Sciatic nerve (tissue), 2 donors: ENCODE results near the gene NUPR1. TPM values are rescaled to one million over a fixed set of nuclear protein-coding genes. Genes with fewer than 3 reads are reported as not detected.
"Not testable (repeated sequence)": the region's sequence is repeated elsewhere in the genome, so short reads cannot be mapped to it uniquely, and the experiment has no call there.

ENCODE experiments used
- ATAC-seq: fragments of 200-7000 bp; cut with Tn5 transposase; one replicate; pipeline ENCODE4 v1.9.1; 2020; ENCODE audit warnings: mild to moderate bottlenecking, moderate library complexity
- DNase-seq: peaks from one replicate; pipeline ENCODE4 v3.0.0-alpha.2; 2020; ENCODE audit warnings: low spot score
- intact Hi-C: fragments of 100-400 bp; cut with DNase I; formaldehyde crosslinking; loops from one replicate; pipeline ENCODE4 v1.14.2; 2022
- total RNA-seq: library from RNA; stranded (reverse); fragmentation: NEBNext Ultra II Directional; extraction: Animal tissue kit (Norgen Biotek cat#: 25700); gene quantifications from one replicate; pipeline ENCODE4 v1.2.1, GENCODE V29; 2021
- donor health status: DM: no; HTN: no; CAD: no.
- donor health status: DM: no; HTN: no; CAD: no.

The NUPR1 gene, protein sequence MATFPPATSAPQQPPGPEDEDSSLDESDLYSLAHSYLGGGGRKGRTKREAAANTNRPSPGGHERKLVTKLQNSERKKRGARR
- total RNA-seq = 99.3 TPM

DNA sequence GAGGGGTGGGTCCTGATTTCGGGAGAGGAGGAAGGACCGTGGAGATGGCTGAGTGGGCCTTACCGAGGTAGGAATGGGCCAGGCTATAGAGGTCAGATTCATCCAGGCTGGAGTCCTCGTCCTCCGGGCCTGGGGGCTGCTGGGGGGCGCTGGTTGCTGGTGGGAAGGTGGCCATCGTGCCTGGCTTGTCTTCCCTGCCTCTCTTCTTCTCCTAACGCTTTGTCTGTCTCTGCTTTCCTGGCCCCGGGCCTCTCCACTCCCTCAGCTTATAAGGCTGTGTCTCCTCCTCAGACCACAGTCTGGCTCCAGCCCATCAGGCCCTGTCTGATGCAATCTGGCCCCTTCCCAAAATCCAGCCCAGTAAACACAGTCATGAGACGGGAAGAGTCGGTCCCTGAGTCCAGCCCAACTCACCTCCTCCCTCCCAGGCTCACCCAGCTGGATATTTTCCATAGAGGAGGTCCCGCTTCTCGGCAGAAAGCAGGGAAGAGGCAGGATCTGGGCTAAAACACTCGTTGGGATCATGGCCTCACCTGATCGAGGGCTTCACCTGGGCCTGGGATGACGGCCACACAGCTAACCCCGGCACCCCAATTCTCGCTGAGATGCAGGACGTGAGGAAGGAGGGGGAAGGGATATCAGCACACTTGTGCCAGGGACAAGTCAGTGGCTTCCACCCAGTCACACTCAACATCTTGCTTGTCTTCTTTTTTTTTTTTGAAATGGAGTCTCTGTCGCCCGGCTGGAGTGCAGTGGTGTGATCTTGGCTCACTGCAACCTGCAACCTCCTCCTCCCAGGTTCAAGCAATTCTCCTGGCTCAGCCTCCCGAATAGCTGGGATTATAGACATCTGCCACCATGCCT lies at the start of gene NUPR1:
TSS of gene NUPR1 (minus strand) at position 242 of the 864 bp plus-strand sequence. CDS start at position 175, 67 bp downstream.
- DNase-seq (peak; percentile 97), ATAC-seq (peak; percentile 98)
- intact Hi-C loops = no loop called here

DNA sequence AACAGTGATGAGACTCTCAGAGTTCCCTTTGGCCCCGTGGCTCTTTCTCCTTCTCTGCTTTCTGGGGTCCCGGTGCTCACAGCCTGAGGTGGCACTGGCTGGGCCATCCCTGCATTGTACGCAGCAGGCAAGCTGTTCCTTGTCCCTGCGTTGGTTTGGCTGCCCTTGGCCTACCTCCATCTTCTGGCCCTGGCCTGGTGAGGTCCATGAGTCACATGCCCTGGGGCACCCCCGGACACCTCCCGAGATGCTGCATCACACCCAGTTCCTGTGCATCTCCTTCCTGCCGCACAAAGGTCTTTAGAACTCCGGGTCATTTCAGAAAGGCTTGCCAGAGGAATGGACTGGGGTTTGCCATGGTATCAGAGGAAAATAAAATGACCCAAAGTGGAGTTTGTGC lies 48.6 kb upstream of the NUPR1 start:
- intact Hi-C loops = no loop called here
- DNase-seq (no peak), ATAC-seq (no peak)

DNA sequence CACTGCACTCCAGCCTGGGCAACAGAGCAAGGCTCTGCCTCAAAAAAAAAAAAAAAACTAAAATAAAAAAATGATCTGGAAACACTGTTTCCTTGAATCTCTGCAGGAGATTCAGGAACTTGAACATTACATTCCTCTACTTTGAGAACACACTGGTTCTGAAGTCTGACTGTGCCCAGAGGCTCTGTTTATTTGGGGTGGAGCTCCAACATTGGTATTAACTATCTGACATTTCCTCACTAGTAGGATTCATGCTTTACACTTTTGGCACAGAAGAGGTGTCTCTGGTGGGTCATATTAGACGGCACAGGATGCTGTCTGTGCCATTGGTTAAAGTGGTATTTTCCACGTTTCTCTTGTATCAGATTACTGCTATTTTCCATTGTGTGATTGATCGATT lies 47.7 kb upstream of the NUPR1 start:
- DNase-seq = no peak
- no peak for ATAC-seq
- intact Hi-C loops = no loop called here

DNA sequence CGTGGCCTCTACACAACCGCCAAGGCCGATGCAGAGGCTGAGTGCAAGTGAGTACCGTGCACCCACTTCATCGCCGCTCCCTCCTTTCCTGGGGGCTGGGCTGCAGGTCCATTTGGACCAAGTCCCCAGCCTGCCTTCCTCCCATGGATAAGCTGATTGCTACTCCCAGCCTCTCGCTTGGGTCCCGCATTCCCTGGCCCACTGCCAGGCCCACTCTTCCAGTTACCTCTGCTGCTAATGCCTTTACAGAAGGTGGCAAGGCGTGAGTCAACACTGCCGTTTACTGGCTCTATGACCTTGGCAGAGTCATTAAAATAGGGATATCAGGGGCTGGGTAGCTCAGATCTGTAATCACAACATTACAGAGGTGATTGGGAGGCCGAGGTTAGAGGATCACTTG lies 46.9 kb upstream of the NUPR1 start:
- intact Hi-C loops = no loop called here
- DNase-seq (no peak), ATAC-seq (no peak)

DNA sequence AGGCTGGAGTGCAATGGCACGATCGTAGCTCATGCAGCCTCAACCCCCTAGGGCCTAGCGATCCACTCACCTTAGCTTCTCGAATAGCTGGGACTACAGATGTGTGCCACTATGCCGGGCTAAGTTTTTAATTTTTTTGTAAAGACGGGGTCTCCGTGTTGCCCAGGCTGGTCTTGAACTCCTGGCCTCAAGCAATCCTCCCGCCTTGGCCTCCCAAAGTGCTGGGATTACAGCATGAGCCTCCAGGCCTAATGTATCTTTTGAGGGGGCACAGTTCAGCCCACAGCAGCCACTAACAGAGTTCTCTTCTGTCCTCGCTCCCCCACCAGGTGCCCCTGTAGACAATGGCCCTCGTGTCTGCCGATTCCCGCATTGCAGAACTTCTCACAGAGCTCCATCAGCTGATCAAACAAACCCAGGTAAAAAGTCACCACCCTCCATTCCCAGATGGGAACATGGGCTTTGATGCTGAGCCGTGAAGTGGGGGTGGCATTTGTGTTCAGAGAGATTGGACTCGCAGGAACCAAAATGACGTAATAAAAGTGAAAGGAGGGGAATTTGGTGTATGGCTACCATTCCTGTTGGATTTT lies 42.0 kb upstream of the NUPR1 start:
- no peak for ATAC-seq
- DNase-seq = no peak

DNA sequence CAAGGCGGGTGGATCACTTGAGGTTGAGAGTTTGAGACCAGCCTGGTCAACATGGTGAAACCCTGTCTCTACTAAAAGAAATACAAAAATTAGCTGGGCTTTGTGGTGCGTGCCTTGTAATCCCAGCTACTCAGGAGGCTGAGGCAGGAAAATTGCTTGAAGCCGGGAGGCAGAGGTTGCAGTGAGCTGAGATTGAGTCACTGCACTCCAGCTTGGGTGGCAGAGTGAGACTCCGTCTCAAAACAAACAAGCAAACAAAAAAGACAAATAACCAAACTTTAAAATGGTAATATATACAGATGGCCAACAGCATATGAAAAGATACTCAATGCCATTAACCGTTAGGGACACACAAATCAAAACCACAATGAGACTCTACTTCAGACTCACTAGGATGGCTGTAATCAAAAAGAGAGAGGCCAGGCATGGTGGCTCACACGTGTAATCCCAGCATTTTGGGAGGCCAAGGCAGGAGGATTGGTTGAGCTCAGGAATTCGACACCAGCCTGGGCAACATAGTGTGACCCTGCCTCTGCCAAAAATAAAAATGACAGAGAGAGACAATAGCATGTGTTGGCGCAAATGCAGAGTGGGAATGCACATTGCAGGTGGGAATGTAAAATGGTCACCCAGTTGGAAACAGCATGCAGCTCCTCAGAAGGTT lies 36.8 kb upstream of the NUPR1 start:
- DNase-seq = no peak
- intact Hi-C loops = no loop called here

More for the DNA sequence above, 42.0 kb upstream of the NUPR1 start:
- intact Hi-C loops = no loop called here

DNA sequence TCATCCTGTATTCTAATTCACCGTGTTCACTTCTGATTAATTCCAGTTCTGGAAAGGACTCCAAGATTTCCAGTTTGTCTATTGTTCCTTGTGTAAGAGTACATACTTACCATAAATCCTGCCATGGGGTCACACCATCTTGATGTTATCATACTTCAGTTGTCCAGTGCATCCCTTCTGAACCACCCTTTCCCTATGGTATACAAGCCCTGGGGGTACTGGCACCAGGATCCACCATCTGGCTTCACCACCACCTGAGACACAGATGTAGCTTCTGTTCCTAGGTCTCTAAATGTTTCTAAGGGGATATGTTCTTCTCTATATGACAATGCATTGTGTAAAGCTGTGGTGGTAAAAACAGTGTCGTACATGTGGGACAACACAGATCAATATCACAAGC lies 36.2 kb upstream of the NUPR1 start:
- ATAC-seq = no peak
- no peak for DNase-seq
- intact Hi-C loops = no loop called here

More for the DNA sequence above, 36.8 kb upstream of the NUPR1 start:
- no peak for ATAC-seq

DNA sequence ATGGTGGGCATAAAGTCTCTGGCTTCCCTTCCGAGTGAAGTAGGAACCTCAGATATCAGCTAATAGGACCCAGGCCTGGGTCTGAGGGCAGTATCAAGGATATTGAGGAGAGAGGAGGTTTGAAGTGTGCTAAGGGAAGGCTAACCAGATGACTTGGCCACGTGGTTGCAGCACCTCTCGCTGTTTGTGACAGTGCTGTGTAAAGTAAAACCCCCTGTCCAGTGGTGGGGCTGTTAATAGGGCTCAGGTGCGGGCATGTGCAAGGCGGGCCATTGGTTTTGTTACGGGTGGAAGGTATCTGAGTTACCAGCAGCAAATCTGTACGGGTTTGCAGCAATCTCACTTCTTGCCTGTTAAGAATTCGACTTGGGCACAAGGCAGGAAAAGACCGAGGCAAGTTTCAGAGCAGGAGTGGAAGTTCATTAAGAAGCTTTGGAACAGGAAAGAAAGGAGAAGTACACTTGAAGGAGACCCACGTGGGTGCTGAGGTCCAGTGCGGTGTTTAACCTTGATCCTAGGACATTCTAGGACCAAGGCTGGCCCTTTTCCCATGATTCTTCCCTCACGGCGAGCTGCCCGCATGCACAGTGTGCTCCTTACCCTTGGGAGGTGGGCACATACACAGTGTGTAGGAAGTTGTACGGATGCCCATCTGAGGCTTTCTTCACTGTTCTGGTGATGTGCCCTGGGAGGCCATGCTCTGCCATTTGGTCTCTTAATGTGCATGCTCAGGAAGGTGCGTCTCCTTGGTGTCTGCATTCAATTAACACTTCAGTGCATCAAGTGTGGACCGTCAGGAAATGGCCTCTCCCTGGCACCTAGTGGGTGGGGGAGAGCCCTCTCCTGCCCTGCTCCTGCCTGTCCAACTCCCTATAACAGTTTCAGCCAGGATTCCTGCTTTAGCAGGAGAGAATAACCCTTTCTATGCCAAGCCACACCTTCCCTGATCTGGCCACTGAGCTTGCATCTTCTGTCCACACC lies 35.3 kb upstream of the NUPR1 start:
- DNase-seq (no peak), ATAC-seq (peak; percentile 5)
- intact Hi-C loops = no loop called here

DNA sequence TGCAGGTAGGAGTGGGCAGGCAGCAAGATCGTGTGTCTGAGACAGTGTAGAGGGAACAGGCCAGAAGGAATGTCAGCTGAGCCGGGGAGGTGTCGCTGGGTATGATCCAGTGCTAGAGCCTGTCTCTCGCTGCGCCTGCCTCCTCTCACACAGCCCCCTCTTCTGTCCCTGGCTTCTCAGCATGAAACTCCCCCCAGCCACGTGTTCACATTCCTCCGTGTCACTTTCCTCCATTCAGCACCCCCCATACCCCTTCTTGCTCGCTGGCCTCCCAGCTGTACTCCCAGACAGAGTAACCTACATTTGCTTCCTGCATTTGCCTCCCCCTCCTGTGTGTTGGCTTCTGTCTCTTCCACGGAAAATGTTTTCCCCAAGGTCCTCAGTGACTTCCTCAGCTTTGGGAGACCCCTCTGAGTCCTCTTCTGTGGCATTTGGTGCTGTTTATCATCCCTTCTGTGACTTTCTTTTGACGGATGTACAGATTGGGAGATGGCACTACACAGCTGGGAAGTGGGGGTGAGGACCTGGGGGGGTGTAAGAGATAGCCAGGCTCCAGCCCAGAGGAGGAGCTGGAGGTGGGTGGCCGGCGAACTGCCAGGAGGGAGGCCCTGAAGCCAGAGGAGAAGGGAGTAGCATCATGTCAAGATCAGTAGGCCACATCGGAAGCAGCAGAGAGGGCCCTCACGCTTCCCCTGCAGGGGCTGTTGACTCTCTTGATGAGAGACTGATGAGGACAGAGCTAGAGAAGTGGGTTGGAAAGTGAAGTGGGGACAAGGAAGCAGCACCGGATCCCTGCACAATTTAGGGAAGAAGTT lies 34.1 kb upstream of the NUPR1 start:
- peak; percentile 87 for ATAC-seq
- DNase-seq = no peak
- intact Hi-C loops = no loop called here

DNA sequence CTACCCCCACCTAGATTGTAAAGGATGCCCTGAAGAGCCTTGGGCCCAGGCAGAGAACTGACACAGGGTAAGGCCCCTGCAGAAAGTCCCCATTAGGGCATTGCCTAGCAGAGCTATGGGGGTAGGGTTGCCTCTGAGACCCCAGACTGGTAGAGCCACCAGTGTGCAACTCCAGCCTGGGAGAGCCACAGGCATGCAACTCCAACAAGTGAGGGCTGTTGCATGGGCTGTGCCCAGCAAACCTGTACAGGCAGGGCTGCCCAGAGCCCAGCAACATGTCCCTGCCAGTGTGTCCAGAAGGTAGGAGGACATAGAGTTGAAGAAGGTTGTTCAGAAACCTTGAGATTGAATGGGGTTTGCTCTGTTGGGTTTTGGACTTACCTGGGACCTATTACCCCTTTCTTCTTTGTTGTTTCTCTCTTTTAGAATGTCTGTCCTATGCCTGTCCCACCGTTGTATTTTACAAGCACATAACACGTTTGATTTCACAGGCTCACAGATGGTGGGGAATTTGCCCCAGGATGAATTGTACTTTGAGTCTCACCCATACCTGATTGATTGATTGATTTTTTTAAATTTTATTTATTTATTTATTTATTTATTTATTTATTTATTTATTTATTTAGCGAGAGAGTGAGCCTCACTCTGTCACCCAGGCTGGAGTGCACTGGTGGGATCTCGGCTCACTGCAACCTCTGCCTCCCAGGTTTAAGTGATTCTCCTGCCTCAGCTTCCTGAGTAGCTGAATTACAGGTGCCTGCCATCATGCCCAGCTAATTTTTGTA lies 31.4 kb upstream of the NUPR1 start:
- ATAC-seq (no peak), DNase-seq (no peak)
- intact Hi-C loops = no loop called here

DNA sequence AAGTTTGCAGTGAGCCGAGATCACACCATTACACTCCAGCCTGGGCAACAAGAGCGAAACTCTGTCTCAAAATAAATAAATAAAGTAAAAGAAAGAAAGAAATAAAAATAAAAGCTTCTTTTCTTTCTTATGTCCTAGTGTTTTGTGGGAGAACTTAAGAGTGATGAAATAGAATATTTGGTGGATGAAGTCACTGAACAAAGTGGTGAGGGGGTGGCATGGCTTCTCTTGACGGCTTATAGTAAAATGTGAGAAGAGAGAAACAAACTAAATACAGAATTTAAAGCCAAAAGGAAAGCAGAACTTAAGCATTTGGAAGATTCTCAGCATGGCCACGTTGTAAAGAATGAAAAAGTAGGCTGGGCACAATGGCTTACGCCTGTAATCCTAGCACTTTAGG lies 30.2 kb upstream of the NUPR1 start:
- no peak for DNase-seq

DNA sequence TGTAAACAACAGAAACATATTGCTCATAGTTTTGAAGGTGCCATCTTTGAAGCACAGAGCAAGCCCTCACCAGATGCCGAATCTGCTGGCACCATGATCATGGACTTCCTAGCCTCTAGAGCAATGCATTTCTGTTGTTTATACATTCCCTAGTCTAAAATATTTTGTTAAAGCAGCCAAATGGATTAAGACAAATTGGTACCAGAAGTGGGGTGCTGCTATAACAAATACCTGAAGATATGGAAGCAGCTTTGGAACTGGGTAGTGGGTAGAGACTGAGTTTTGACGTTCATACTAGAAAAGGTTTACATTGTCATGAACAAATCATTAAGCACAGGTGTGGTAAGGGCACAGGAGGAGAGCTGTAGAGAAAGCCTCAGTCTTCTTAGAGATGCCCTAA lies 28.5 kb upstream of the NUPR1 start:
- DNase-seq = no peak
- no peak for ATAC-seq
- intact Hi-C loops = no loop called here

More for the DNA sequence above, 30.2 kb upstream of the NUPR1 start:
- intact Hi-C loops = no loop called here
- ATAC-seq = no peak

DNA sequence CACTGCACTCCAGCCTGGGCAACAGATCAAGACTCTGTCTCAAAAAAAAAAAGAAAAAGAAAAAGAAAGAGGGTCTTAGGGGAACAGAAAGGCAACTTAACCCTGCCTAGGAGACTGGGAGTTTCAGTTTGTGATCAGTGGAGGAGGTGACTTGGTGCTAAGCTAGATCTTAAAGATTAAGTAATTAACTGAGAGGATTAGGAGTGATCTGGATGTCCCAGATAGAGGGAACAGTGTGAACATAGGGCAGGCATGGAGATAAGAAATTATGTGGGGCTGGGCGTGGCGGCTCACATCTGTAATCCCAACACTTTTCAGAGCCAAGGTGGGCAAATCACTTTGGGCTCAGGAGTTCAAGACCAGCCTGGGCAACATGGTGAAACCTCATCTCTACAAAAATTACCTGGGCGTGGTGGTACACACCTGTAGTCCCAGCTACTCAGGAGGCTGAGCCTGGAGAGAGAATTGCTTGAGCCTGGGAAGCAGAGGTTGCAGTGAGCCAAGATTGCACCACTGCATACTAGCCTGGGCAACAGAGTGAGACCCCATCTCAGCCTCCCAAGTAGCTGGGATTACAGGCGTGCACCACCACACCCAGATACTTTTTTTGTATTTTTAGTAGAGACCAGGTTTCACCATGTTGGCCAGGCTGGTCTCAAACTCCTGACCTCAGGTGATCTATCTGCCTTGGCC lies 27.6 kb upstream of the NUPR1 start:
- intact Hi-C loops, ATAC-seq, DNase-seq: not testable (repeated sequence)

DNA sequence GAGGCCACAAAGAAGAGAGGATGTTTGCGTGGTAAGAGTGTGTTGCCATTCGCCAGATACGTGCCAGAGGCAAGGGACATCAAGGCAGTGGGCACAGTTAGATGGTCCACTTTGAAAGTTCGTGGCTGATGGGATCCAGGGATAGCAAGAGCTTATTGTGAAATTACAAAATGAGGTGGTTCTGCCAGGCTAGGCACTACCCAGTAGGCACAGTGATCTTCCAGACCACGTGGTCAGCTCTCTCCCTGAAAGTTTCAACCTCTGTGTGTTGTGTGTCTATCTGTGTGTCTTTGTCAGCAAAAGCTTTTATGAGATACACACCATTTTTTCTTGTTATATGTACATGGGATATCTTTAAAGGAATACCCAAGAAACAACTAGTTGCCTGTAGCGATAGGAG lies 24.4 kb upstream of the NUPR1 start:
- ATAC-seq (no peak), DNase-seq (no peak)
- intact Hi-C loops = no loop called here

DNA sequence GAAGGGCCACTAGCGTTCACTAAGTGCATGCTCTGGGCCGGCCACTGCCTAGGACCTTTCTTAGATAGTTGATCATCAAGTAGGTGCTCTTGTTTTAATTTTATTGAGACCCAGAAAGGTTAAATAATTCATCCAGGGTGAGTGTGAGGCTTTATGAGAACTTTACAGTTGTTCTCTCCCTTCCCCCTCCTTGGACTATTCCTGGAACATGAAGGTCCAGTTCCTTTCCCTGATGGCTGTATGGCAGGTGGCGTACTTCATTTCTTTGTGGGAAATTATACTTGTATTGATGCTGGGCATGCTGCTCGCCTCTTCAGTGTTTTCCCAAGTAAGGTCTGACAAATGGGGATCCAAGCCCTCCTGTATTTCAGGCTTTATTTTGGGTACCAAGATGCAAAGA lies 23.4 kb upstream of the NUPR1 start:
- DNase-seq (no peak), ATAC-seq (no peak)
- intact Hi-C loops = no loop called here

DNA sequence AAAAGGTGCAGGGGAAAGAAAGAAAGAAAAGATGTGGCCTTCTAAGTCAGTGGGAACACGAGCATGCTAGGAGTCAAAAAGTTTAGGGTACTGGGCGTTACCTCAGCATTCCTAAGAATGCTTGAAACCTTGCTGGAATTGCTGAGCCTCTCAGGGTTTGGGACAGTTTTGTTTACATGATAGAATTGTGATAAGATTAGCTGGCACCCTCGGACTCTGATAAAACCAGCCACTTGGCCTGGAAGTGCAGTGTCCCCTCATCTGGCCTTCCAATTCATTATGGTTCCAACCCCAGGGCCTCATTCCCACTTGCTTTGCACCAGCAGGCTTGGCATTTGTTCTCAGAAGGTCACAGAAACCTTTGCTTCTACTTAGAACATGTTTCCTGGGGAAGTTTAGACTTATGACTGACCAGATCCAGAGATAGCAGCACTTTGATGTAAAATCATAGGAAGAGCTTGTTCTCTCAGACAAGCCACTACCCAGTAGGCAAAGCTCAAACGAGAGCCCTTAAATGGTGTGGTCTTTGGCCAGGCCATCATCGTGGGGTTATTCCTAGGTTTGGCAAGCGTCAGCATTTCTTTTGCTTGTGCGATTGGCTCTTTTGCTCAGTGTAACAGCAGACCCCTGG lies 22.9 kb upstream of the NUPR1 start:
- no peak for ATAC-seq
- DNase-seq = no peak

More for the DNA sequence above, 22.9 kb upstream of the NUPR1 start:
- intact Hi-C loops = no loop called here
